Natural killer cell (primary cell): ENCODE measurements around the gene PDLIM7. TPM values are rescaled to one million over a fixed set of nuclear protein-coding genes. Genes with fewer than 3 reads are reported as not detected.

ENCODE experiments used
- ATAC-seq, 3 donors: fragments of 150-1000 bp in 2 of 3; fragments of 200-7000 bp in 1 of 3; cut with Tn5 transposase; 1 replicate in 1 of 3; 2 replicates in 2 of 3; pipeline ENCODE4 v1.10.0; 2021; ENCODE audit warnings: mild to moderate bottlenecking in 2 of 3, moderate library complexity in 2 of 3
- DNase-seq, 2 donors: peaks; one replicate each; pipeline versions ENCODE4 v3.0.0 to v3.0.0-alpha.2; 2013 to 2021; ENCODE audit warnings: mixed read lengths in 1 of 2
- H3K27ac ChIP-seq: one replicate; pipeline ENCODE4 v1.5.1; 2013; ENCODE audit warnings: mild to moderate bottlenecking, low read length
- H3K27me3 ChIP-seq: one replicate; pipeline ENCODE4 v1.6.1; 2013; ENCODE audit warnings: low read length; ENCODE audit not compliant: control insufficient read depth, insufficient read depth
- H3K36me3 ChIP-seq: one replicate; pipeline ENCODE4 v1.6.1; 2013; ENCODE audit warnings: low read length; ENCODE audit not compliant: control insufficient read depth, insufficient read depth
- H3K4me1 ChIP-seq: one replicate; pipeline ENCODE4 v1.6.1; 2013; ENCODE audit warnings: low read length; ENCODE audit not compliant: control insufficient read depth, insufficient read depth
- H3K4me3 ChIP-seq: one replicate; pipeline ENCODE4 v1.5.1; 2013; ENCODE audit warnings: low read length
- H3K9me3 ChIP-seq: one replicate; pipeline ENCODE4 v1.6.1; 2013; ENCODE audit warnings: low read length; ENCODE audit not compliant: control insufficient read depth, insufficient read depth
- H3K27ac Mint-ChIP-seq, 2 donors: one replicate each; pipeline ENCODE4 v1.8.0; 2022; ENCODE audit warnings: mild to moderate bottlenecking in 2 of 2, mixed read lengths in 2 of 2, moderate library complexity in 1 of 2
- H3K27me3 Mint-ChIP-seq, 2 donors: one replicate each; pipeline ENCODE4 v1.8.0; 2022; ENCODE audit warnings: low read depth in 2 of 2, mixed read lengths in 2 of 2
- H3K36me3 Mint-ChIP-seq: one replicate; pipeline ENCODE4 v1.8.0; 2022; ENCODE audit warnings: mixed read lengths
- H3K4me1 Mint-ChIP-seq, 2 donors: one replicate each; pipeline ENCODE4 v1.8.0; 2022; ENCODE audit warnings: mixed read lengths in 2 of 2
- H3K4me3 Mint-ChIP-seq: one replicate; pipeline ENCODE4 v1.8.0; 2022; ENCODE audit warnings: mild to moderate bottlenecking, moderate library complexity, mixed read lengths
- H3K9me3 Mint-ChIP-seq, 2 donors: one replicate each; pipeline ENCODE4 v1.8.0; 2022; ENCODE audit warnings: mixed read lengths in 2 of 2
- CTCF ChIP-seq: fragments of 200-600 bp; IDR thresholded peaks from one replicate; pipeline ENCODE4 v1.8.0; 2022; ENCODE audit warnings: antibody characterized with exemption
- WGBS: methylation state at CpG from one replicate; pipeline ENCODE4 v1.1.7; 2013; ENCODE audit warnings: missing lambda C conversion rate; ENCODE audit not compliant: insufficient coverage; 5-methylcytosine and 5-hydroxymethylcytosine counted together
- intact Hi-C: fragments of 100-400 bp; cut with micrococcal nuclease; formaldehyde crosslinking; loops from one replicate; pipeline ENCODE4 v1.14.2; 2022
- total RNA-seq, 4 donors: library from RNA; stranded (reverse); fragments of 120-200 nt in 1 of 4; gene quantifications; one replicate each; pipeline versions ENCODE4 v1.2.3 to v1.2.4, GENCODE V29; 2013 to 2022

Gene PDLIM7
- total RNA-seq, 3 donors from 2014 or later (not counting 1 experiment from before 2014, with no cell fraction given), result 9.7 to 58.7 (median 14.7) TPM

GRCh38 chr5:177492841-177493240 is 4.6 kb downstream of the PDLIM7 start:
- H3K4me3 Mint-ChIP-seq, result no peak overlapping the region
- no peaks in the 10 kb centered on the region for H3K36me3 ChIP-seq
- H3K9me3 ChIP-seq, result no peaks in the 10 kb centered on the region
- peak overlapping the region in 1 of 2 donors; percentile 80 for H3K27ac Mint-ChIP-seq
- peaks cover 3 to 39% of the 10 kb centered on the region in 2 donors for H3K4me1 Mint-ChIP-seq
- no peak for DNase-seq
- H3K36me3 Mint-ChIP-seq, result no peaks in the 10 kb centered on the region
- WGBS, result 97% methylated on average over 7 of the region's 7 CpGs
- H3K27ac ChIP-seq, result no peak overlapping the region
- intact Hi-C loops, result loop anchor here (10.0 kb wide), 1 partner anchor 378 kb away; no protein-coding TSS in a partner anchor
- no peaks in the 10 kb centered on the region for H3K27me3 ChIP-seq
- H3K27me3 Mint-ChIP-seq, result no peaks in the 10 kb centered on the region
- no peak for TF ChIP-seq CTCF
- H3K9me3 Mint-ChIP-seq, result no peaks in the 10 kb centered on the region
- no peak overlapping the region for H3K4me3 ChIP-seq
- peaks cover 48% of the 10 kb centered on the region for H3K4me1 ChIP-seq
- ATAC-seq, result no peak

GRCh38 chr5:177491983-177492746 is 5.2 kb downstream of the PDLIM7 start:
- ATAC-seq (no peak), DNase-seq (no peak)
- Histone ChIP-seq H3K4me3 (no peak overlapping the region), H3K9me3 (no peaks in the 10 kb centered on the region), H3K27ac (no peak overlapping the region), H3K27me3 (no peaks in the 10 kb centered on the region), H3K4me1 (peaks cover 44% of the 10 kb centered on the region), H3K36me3 (no peaks in the 10 kb centered on the region)
- TF ChIP-seq CTCF, result no peak
- H3K27me3 Mint-ChIP-seq, result no peaks in the 10 kb centered on the region
- WGBS, result 97% methylated on average over 54 of the region's 54 CpGs
- H3K9me3 Mint-ChIP-seq, result no peaks in the 10 kb centered on the region
- peaks cover 0 to 33% of the 10 kb centered on the region in 2 donors for H3K4me1 Mint-ChIP-seq
- H3K36me3 Mint-ChIP-seq, result no peaks in the 10 kb centered on the region
- intact Hi-C loops, result loop anchor here (10.0 kb wide), 1 partner anchor 377 kb away; no protein-coding TSS in a partner anchor
- H3K4me3 Mint-ChIP-seq, result no peak overlapping the region
- H3K27ac Mint-ChIP-seq, result peak overlapping the region in 1 of 2 donors; percentile 80

- intact Hi-C loops, result loop anchor here (10.0 kb wide), 1 partner anchor 377 kb away; no protein-coding TSS in a partner anchor
- WGBS, result 88% methylated on average over 37 of the region's 43 CpGs
- Histone ChIP-seq H3K27me3 (no peaks in the 10 kb centered on the region), H3K36me3 (no peaks in the 10 kb centered on the region), H3K4me3 (no peak overlapping the region), H3K9me3 (no peaks in the 10 kb centered on the region), H3K4me1 (peaks cover 37% of the 10 kb centered on the region), H3K27ac (no peak overlapping the region)
- no peak for TF ChIP-seq CTCF
- DNase-seq (peak in 1 of 2 donors; percentile 42), ATAC-seq (peak in 1 of 3 donors; percentile 17)
- H3K36me3 Mint-ChIP-seq, result no peaks in the 10 kb centered on the region
- peaks cover 0 to 32% of the 10 kb centered on the region in 2 donors for H3K4me1 Mint-ChIP-seq
- no peaks in the 10 kb centered on the region for H3K27me3 Mint-ChIP-seq
- no peaks in the 10 kb centered on the region for H3K9me3 Mint-ChIP-seq
- peak overlapping the region in 1 of 2 donors; percentile 45 for H3K27ac Mint-ChIP-seq
- no peak overlapping the region for H3K4me3 Mint-ChIP-seq
Observed at GRCh38 chr5:177491429-177491945, 5.9 kb downstream of the PDLIM7 start.
